Keratinocyte (primary cell): Measurements from ENCODE around the gene PLXNA3. TPM values are rescaled to one million over a fixed set of nuclear protein-coding genes. Genes with fewer than 3 reads are reported as not detected.

Experiments used
- DNase-seq: peaks from one replicate; pipeline ENCODE4 v3.0.0-alpha.2; 2011; ENCODE audit warnings: low read depth, missing footprints, low spot score
- FAIRE-seq: peaks from 2 replicates; lab custom pipeline; 2011; peaks lifted over from hg19 to GRCh38; lab: Jason Lieb, UNC
- H2AFZ ChIP-seq: 2 replicates; pipeline ENCODE4 v1.6.0; 2012; ENCODE audit warnings: low read length, control low read depth, inconsistent platforms; ENCODE audit not compliant: control insufficient read depth
- H3K27ac ChIP-seq: 2 replicates; pipeline ENCODE4 v1.5.1; 2011; ENCODE audit warnings: low read length; ENCODE audit not compliant: control insufficient read depth, insufficient read depth
- H3K27me3 ChIP-seq: 3 replicates; pipeline ENCODE4 v1.6.0; 2011; ENCODE audit warnings: low read length; ENCODE audit not compliant: control insufficient read depth, insufficient read depth; ENCODE audit errors: extremely low read depth
- H3K36me3 ChIP-seq, 2 experiments: 2 replicates in 1 of 2; 3 replicates in 1 of 2; pipeline ENCODE4 v1.5.1; 2011; ENCODE audit warnings: low read length in 2 of 2, mild to moderate bottlenecking in 1 of 2; ENCODE audit not compliant: control insufficient read depth in 2 of 2, insufficient read depth in 2 of 2; ENCODE audit errors: extremely low read depth in 1 of 2
- H3K4me1 ChIP-seq: 3 replicates; pipeline ENCODE4 v1.5.1; 2011; ENCODE audit warnings: low read length; ENCODE audit not compliant: control insufficient read depth, insufficient read depth; ENCODE audit errors: extremely low read depth
- H3K4me2 ChIP-seq: 3 replicates; pipeline ENCODE4 v1.6.0; 2011; ENCODE audit warnings: low read depth, low read length; ENCODE audit not compliant: control insufficient read depth, insufficient read depth; ENCODE audit errors: extremely low read depth
- H3K4me3 ChIP-seq, 3 experiments: fragments of 200-600 bp in 1 of 3; sonication (generic) in 1 of 3; 2 replicates in 2 of 3; 3 replicates in 1 of 3; pipeline ENCODE4 v1.5.1; 2011 to 2016; ENCODE audit warnings: low read length in 3 of 3, mild to moderate bottlenecking in 3 of 3, control low read depth in 2 of 3, inconsistent platforms in 1 of 3, low read depth in 1 of 3, mixed read lengths in 1 of 3, mixed run types in 1 of 3, moderate library complexity in 1 of 3; ENCODE audit not compliant: control insufficient read depth in 2 of 3, insufficient read depth in 2 of 3; ENCODE audit errors: extremely low read depth in 1 of 3
- H3K79me2 ChIP-seq: 2 replicates; pipeline ENCODE4 v1.6.0; 2012; ENCODE audit warnings: low read length; ENCODE audit not compliant: control insufficient read depth, insufficient read depth
- H3K9ac ChIP-seq: 3 replicates; pipeline ENCODE4 v1.6.0; 2011; ENCODE audit warnings: low read length; ENCODE audit not compliant: control insufficient read depth, insufficient read depth; ENCODE audit errors: extremely low read depth
- H3K9me1 ChIP-seq: 3 replicates; pipeline ENCODE4 v1.6.0; 2011; ENCODE audit warnings: low read length; ENCODE audit not compliant: control insufficient read depth, insufficient read depth; ENCODE audit errors: extremely low read depth
- H3K9me3 ChIP-seq: 2 replicates; pipeline ENCODE4 v1.5.1; 2012; ENCODE audit warnings: low read depth, low read length; ENCODE audit not compliant: control insufficient read depth
- H4K20me1 ChIP-seq: 3 replicates; pipeline ENCODE4 v1.6.0; 2011; ENCODE audit warnings: low read length; ENCODE audit not compliant: control insufficient read depth, insufficient read depth; ENCODE audit errors: extremely low read depth
- CTCF ChIP-seq, 3 experiments: IDR thresholded peaks in 1 of 3; conservative IDR thresholded peaks in 1 of 3; optimal IDR thresholded peaks in 1 of 3; 2 replicates in 2 of 3; 3 replicates in 1 of 3; pipeline versions ENCODE3 to v1.5.1; 2011; ENCODE audit warnings: low read length in 3 of 3, mild to moderate bottlenecking in 3 of 3, moderate library complexity in 2 of 3, control low read depth in 1 of 3, inconsistent platforms in 1 of 3; ENCODE audit not compliant: insufficient read depth in 2 of 3; ENCODE audit errors: extremely low read depth in 1 of 3
- EZH2 ChIP-seq: IDR thresholded peaks from one replicate; pipeline ENCODE4 v1.6.1; 2012; ENCODE audit warnings: inconsistent platforms, mild to moderate bottlenecking, low read length, moderate library complexity
- dilution Hi-C: fragments of 300-500 bp; cut with MboI; formaldehyde crosslinking; loops from one replicate; pipeline ENCODE4 v1.7.0; 2020; ENCODE audit warnings: low sequenced_read_pairs; ENCODE audit not compliant: extremely low pct_ligation_motif_present
- polyA plus RNA-seq, 5 experiments: library from polyadenylated mRNA; depleted of rRNA in 3 of 5; stranded (reverse) in 3 of 5; stranded (forward) in 1 of 5; unstranded in 1 of 5; fragments of >200 nt; gene quantifications; 1 replicate in 1 of 5; 2 replicates in 3 of 5; 3 replicates in 1 of 5; pipeline versions ENCODE4 v1.2.1 to v1.2.3, GENCODE V29; 2011 to 2012; ENCODE audit warnings: missing spikeins in 2 of 5, low read depth in 1 of 5, low replicate concordance in 1 of 5

Gene PLXNA3
- polyA plus RNA-seq, 1 donor (not counting 4 experiments of a cell fraction or from before 2014, with no cell fraction given) = 7.6 TPM

GRCh38 chrX:154468217-154468616, 10.1 kb downstream of the PLXNA3 start:
- Histone ChIP-seq H3K27ac (no peak overlapping the region), H3K9me3 (peaks cover 2% of the 10 kb centered on the region), H3K4me3 (no peak overlapping the region), H3K36me3 (peaks cover 0 to 5% of the 10 kb centered on the region in 2 experiments), H3K79me2 (no peaks in the 10 kb centered on the region), H3K4me1 (no peaks in the 10 kb centered on the region), H2AFZ (no peak overlapping the region), H3K27me3 (no peaks in the 10 kb centered on the region), H3K9me1 (no peaks in the 10 kb centered on the region), H4K20me1 (no peaks in the 10 kb centered on the region), H3K9ac (no peak overlapping the region), H3K4me2 (no peak overlapping the region)
- DNase-seq (no peak), FAIRE-seq (no peak)
- dilution Hi-C loops = no loop called here
- TF ChIP-seq CTCF (optimal IDR thresholded peaks at IDR 0.05 in 1 of 3, IDR thresholded peaks at IDR 0.05 in 1 of 3, conservative IDR thresholded peaks at IDR 0.05 in 1 of 3; ENCODE audit: extremely low read depth in 1 of 3, insufficient read depth in 2 of 3, low read length in 3 of 3) (no peak), EZH2 (no peak)

DNA sequence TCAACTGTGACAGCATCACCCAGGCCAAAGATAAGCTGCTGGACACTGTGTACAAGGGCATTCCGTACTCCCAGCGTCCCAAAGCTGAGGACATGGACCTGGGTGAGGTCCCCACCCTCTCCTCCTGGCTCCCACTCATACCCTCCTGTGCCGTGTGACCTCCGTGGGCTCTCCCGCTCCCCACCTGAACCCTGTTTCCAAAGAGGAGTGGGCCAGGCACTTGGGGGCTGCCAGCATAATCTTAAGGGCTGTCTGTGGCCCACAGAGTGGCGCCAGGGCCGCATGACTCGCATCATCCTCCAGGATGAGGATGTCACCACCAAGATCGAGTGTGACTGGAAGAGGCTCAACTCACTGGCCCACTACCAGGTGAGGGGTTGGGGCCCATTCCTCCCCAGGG, 11.0 kb downstream of the PLXNA3 start:
- dilution Hi-C loops = no loop called here
- TF ChIP-seq CTCF (optimal IDR thresholded peaks at IDR 0.05 in 1 of 3, IDR thresholded peaks at IDR 0.05 in 1 of 3, conservative IDR thresholded peaks at IDR 0.05 in 1 of 3; ENCODE audit: extremely low read depth in 1 of 3, insufficient read depth in 2 of 3, low read length in 3 of 3) (no peak), EZH2 (no peak)
- H3K79me2 ChIP-seq = no peaks in the 10 kb centered on the region
- H4K20me1 ChIP-seq = no peaks in the 10 kb centered on the region
- no peaks in the 10 kb centered on the region for H3K27me3 ChIP-seq
- H3K27ac ChIP-seq = no peak overlapping the region
- no peak overlapping the region for H2AFZ ChIP-seq
- H3K4me1 ChIP-seq = no peaks in the 10 kb centered on the region
- no peak for DNase-seq
- H3K9me3 ChIP-seq = peaks cover 2% of the 10 kb centered on the region
- H3K36me3 ChIP-seq = peaks cover 0 to 5% of the 10 kb centered on the region in 2 experiments
- no peak for FAIRE-seq
- H3K4me2 ChIP-seq = no peak overlapping the region
- H3K9ac ChIP-seq = no peak overlapping the region
- H3K9me1 ChIP-seq = no peaks in the 10 kb centered on the region
- H3K4me3 ChIP-seq = no peak overlapping the region
